HEK293 (cell line): ENCODE measurements around the gene PLCL2.

Source experiments
- CTCF ChIA-PET: fragments of 350-600 bp; formaldehyde crosslinking; extraction: SDS; loops from one replicate; lab custom pipeline; 2021; ENCODE audit warnings: antibody characterized with exemption; lab: Yijun Ruan, JAX
- POLR2A ChIA-PET: fragments of 300-600 bp; formaldehyde crosslinking; extraction: SDS; loops from one replicate; lab custom pipeline; 2020; ENCODE audit warnings: antibody characterized with exemption, inconsistent platforms; lab: Yijun Ruan, JAX
- H3K27ac ChIP-seq: fragments of 200-500 bp; sonication (Bioruptor generic); 2 replicates; pipeline ENCODE4 v1.5.1; 2014; ENCODE audit warnings: low read depth, low read length, control low read depth, inconsistent platforms; ENCODE audit errors: extremely low read depth
- H3K36me3 ChIP-seq, 2 experiments: fragments of 200-500 bp in 1 of 2; sonication (Bioruptor generic) in 1 of 2; 1 replicate in 1 of 2; 2 replicates in 1 of 2; pipeline ENCODE4 v1.5.1; 2014 to 2017; ENCODE audit warnings: inconsistent platforms in 2 of 2, low read length in 2 of 2; ENCODE audit not compliant: control insufficient read depth in 2 of 2, insufficient read depth in 1 of 2
- H3K4me1 ChIP-seq: fragments of 200-500 bp; sonication (Bioruptor generic); 2 replicates; pipeline ENCODE4 v1.5.1; 2014; ENCODE audit warnings: mild to moderate bottlenecking, low read length, inconsistent platforms; ENCODE audit not compliant: control insufficient read depth, insufficient read depth
- H3K4me3 ChIP-seq: 2 replicates; pipeline ENCODE4 v1.5.1; 2011; ENCODE audit warnings: low read depth, mild to moderate bottlenecking, control low read depth, low read length, moderate library complexity
- H3K9me3 ChIP-seq: fragments of 200-500 bp; sonication (Bioruptor generic); 2 replicates; pipeline ENCODE4 v1.5.1; 2014; ENCODE audit warnings: low read depth, low read length, inconsistent platforms; ENCODE audit not compliant: control insufficient read depth, insufficient read depth
- CTCF ChIP-seq: fragments of 450-650 bp; formaldehyde crosslinking; IDR thresholded peaks from 2 replicates; pipeline ENCODE4 v1.5.1; 2016; ENCODE audit warnings: missing biosample characterization, missing genetic modification characterization
- HOXD13 ChIP-seq: sonication (generic); formaldehyde crosslinking; IDR thresholded peaks from 2 replicates; pipeline ENCODE4 v1.8.0; 2022; ENCODE audit warnings: missing genetic modification reagents, borderline replicate concordance
- PRDM1 ChIP-seq: fragments of 450-650 bp; formaldehyde crosslinking; IDR thresholded peaks from 2 replicates; pipeline ENCODE4; 2016; ENCODE audit warnings: missing biosample characterization, missing genetic modification characterization
- PRDM2 ChIP-seq: fragments of 450-650 bp; formaldehyde crosslinking; IDR thresholded peaks from 2 replicates; pipeline ENCODE4 v1.5.1; 2016; ENCODE audit warnings: missing biosample characterization, missing genetic modification characterization, borderline replicate concordance
- PRDM6 ChIP-seq: fragments of 450-650 bp; formaldehyde crosslinking; IDR thresholded peaks from 2 replicates; pipeline ENCODE4 v1.5.1; 2017; ENCODE audit warnings: missing biosample characterization, missing genetic modification characterization
- SCRT1 ChIP-seq: fragments of 450-650 bp; formaldehyde crosslinking; IDR thresholded peaks from 2 replicates; pipeline ENCODE4 v1.5.1; 2016; ENCODE audit warnings: missing biosample characterization, missing genetic modification characterization, borderline replicate concordance
- SCRT2 ChIP-seq: fragments of 450-650 bp; formaldehyde crosslinking; IDR thresholded peaks from 2 replicates; pipeline ENCODE4 v1.5.1; 2016; ENCODE audit warnings: missing biosample characterization, missing genetic modification characterization
- ZBTB20 ChIP-seq: fragments of 450-650 bp; formaldehyde crosslinking; IDR thresholded peaks from 2 replicates; pipeline ENCODE4 v1.5.1; 2016; ENCODE audit warnings: missing biosample characterization, missing genetic modification characterization
- ZNF18 ChIP-seq: fragments of 450-650 bp; formaldehyde crosslinking; IDR thresholded peaks from 2 replicates; pipeline ENCODE4 v1.5.1; 2016; ENCODE audit warnings: missing biosample characterization, missing genetic modification characterization
- ZNF19 ChIP-seq: fragments of 450-650 bp; formaldehyde crosslinking; IDR thresholded peaks from 2 replicates; pipeline ENCODE4; 2016; ENCODE audit warnings: missing biosample characterization, missing genetic modification characterization, low read depth
- ZNF26 ChIP-seq: fragments of 450-650 bp; formaldehyde crosslinking; IDR thresholded peaks from 2 replicates; pipeline ENCODE4 v1.5.1; 2016; ENCODE audit warnings: missing biosample characterization, missing genetic modification characterization
- ZNF354C ChIP-seq: fragments of 450-650 bp; formaldehyde crosslinking; IDR thresholded peaks from 2 replicates; pipeline ENCODE4 v1.5.1; 2016; ENCODE audit warnings: missing biosample characterization, missing genetic modification characterization, low read depth, borderline replicate concordance
- ZNF398 ChIP-seq: fragments of 450-650 bp; formaldehyde crosslinking; IDR thresholded peaks from 2 replicates; pipeline ENCODE4 v1.5.1; 2017; ENCODE audit warnings: missing biosample characterization, missing genetic modification characterization
- ZNF561 ChIP-seq: fragments of 450-650 bp; IDR thresholded peaks from 2 replicates; pipeline ENCODE4 v1.5.1; 2018; ENCODE audit warnings: missing biosample characterization, missing genetic modification characterization, borderline replicate concordance
- ZNF610 ChIP-seq: fragments of 450-650 bp; formaldehyde crosslinking; IDR thresholded peaks from 2 replicates; pipeline ENCODE4 v1.5.1; 2016; ENCODE audit warnings: missing biosample characterization, missing genetic modification characterization, borderline replicate concordance
- ZNF776 ChIP-seq: fragments of 450-650 bp; formaldehyde crosslinking; IDR thresholded peaks from 2 replicates; pipeline ENCODE4 v1.5.0; 2017; ENCODE audit warnings: missing biosample characterization, missing genetic modification characterization, borderline replicate concordance
- ZNF830 ChIP-seq: fragments of 450-650 bp; IDR thresholded peaks from 2 replicates; pipeline ENCODE4 v1.5.0; 2018; ENCODE audit warnings: missing biosample characterization, missing genetic modification characterization, low read depth, mild to moderate bottlenecking, moderate library complexity

Gene PLCL2

GRCh38 chr3:16945330-16945729 is 60.6 kb downstream of the PLCL2 start:
- no peak for TF ChIP-seq ZNF18 (tag by site-specific recombination)
- TF ChIP-seq ZNF354C: no peak
- 0 out of 2 replicates have a peak, but pooled peaks have one; percentile 37 for TF ChIP-seq ZNF561 (tag by site-specific recombination)
- TF ChIP-seq, all 188 proteins: peak for 1
- Histone ChIP-seq H3K4me3 (no peak overlapping the region), H3K9me3 (no peaks in the 10 kb centered on the region), H3K36me3 (no peaks in the 10 kb centered on the region), H3K4me1 (peaks cover 10% of the 10 kb centered on the region), H3K27ac (no peak overlapping the region)
- POLR2A ChIA-PET: no interaction called here
- CTCF ChIA-PET: no interaction called here

GRCh38 chr3:16950282-16950681 is 65.5 kb downstream of the PLCL2 start:
- Histone ChIP-seq H3K27ac (no peak overlapping the region), H3K36me3 (no peaks in the 10 kb centered on the region), H3K9me3 (no peaks in the 10 kb centered on the region), H3K4me1 (no peaks in the 10 kb centered on the region), H3K4me3 (no peak overlapping the region)
- ChIA-PET CTCF (no interaction called here), POLR2A (no interaction called here)
- TF ChIP-seq ZNF830 (tag by site-specific recombination) (no peak), HOXD13 (CRISPR knock-in tag) (no peak), PRDM6 (no peak), SCRT2 (peak; percentile 83), CTCF (tag by site-specific recombination) (no peak), ZNF398 (no peak), ZNF610 (tag by site-specific recombination) (no peak), ZNF19 (no peak), ZBTB20 (tag by site-specific recombination) (no peak), SCRT1 (peak; percentile 76)

- POLR2A ChIA-PET: no interaction called here
- H3K4me3 ChIP-seq: no peak overlapping the region
- H3K4me1 ChIP-seq: no peaks in the 10 kb centered on the region
- no peaks in the 10 kb centered on the region for H3K36me3 ChIP-seq
- no peaks in the 10 kb centered on the region for H3K9me3 ChIP-seq
- H3K27ac ChIP-seq: no peak overlapping the region
- CTCF ChIA-PET: no interaction called here
- TF ChIP-seq ZNF26 (tag by site-specific recombination) (no peak), PRDM1 (tag by site-specific recombination) (no peak), ZNF776 (tag by site-specific recombination) (no peak), PRDM2 (tag by site-specific recombination) (no peak)
These were observed 66.1 kb downstream of the PLCL2 start for GRCh38 chr3:16950845-16951244.
